MM.1S (cell line): ENCODE measurements around the gene TMEM132D.

Source experiments
- CTCF ChIP-seq: fragments of 300-600 bp; sonication (generic); IDR thresholded peaks from 2 replicates; pipeline ENCODE4 v1.5.1; 2016; ENCODE audit warnings: antibody characterized with exemption, low read length, mixed read lengths
- EZH2phosphoT487 ChIP-seq: fragments of 300-600 bp; sonication (generic); IDR thresholded peaks from 2 replicates; pipeline ENCODE4 v1.6.1; 2018; ENCODE audit warnings: antibody characterized with exemption, low read length

GRCh38 chr12:129605666-129606065, 298.2 kb downstream of the TMEM132D start:
- no peak for TF ChIP-seq CTCF
- TF ChIP-seq EZH2phosphoT487 = no peak
